ENCODE data around the gene SMAD2.

DNA sequence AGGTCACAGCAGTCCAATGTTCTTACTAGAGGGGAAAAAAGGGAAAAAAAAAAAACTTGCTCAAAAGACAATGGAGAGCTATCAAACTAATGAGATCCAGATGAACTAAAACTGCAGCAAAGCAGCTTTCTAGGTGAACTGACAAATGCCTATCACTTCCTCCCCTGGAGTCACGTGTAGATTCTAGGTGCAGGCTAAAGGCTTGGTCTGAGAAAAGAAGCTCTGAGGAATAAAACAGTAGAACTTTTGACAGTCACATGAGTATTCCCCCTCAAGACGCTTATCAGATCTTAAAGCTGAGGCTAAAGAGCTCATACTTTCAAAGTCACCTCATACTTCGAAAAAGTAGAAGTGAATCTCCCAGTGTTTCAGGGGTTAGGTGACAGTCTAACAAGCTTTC lies 42.3 kb downstream of the SMAD2 start:
- TF ChIP-seq POLR2A (IDR thresholded peaks at IDR 0.05): no peak
- TF ChIP-seq, protein P1, sequence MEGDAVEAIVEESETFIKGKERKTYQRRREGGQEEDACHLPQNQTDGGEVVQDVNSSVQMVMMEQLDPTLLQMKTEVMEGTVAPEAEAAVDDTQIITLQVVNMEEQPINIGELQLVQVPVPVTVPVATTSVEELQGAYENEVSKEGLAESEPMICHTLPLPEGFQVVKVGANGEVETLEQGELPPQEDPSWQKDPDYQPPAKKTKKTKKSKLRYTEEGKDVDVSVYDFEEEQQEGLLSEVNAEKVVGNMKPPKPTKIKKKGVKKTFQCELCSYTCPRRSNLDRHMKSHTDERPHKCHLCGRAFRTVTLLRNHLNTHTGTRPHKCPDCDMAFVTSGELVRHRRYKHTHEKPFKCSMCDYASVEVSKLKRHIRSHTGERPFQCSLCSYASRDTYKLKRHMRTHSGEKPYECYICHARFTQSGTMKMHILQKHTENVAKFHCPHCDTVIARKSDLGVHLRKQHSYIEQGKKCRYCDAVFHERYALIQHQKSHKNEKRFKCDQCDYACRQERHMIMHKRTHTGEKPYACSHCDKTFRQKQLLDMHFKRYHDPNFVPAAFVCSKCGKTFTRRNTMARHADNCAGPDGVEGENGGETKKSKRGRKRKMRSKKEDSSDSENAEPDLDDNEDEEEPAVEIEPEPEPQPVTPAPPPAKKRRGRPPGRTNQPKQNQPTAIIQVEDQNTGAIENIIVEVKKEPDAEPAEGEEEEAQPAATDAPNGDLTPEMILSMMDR (IDR thresholded peaks at IDR 0.05): no peak

All from testis (tissue), 2 donors.